HUES48 (cell line): Measurements from ENCODE around the gene TFAP2D.
A peak's percentile ranks its signal among the peaks of the same experiment; 100 is the strongest.

ENCODE experiments used
- H3K27ac ChIP-seq: one replicate; pipeline ENCODE4 v1.7.0; 2013; ENCODE audit warnings: low read depth, low read length, inconsistent platforms
- H3K27me3 ChIP-seq: 2 replicates; pipeline ENCODE4 v1.6.1; 2013; ENCODE audit warnings: mild to moderate bottlenecking, low read length; ENCODE audit not compliant: control insufficient read depth, insufficient read depth
- H3K36me3 ChIP-seq: 2 replicates; pipeline ENCODE4 v1.6.1; 2013; ENCODE audit warnings: low read length; ENCODE audit not compliant: control insufficient read depth, insufficient read depth
- H3K4me1 ChIP-seq: 2 replicates; pipeline ENCODE4 v1.6.1; 2013; ENCODE audit warnings: mild to moderate bottlenecking, low read length; ENCODE audit not compliant: control insufficient read depth, insufficient read depth
- H3K4me3 ChIP-seq: 2 replicates; pipeline ENCODE4 v1.5.1; 2013; ENCODE audit warnings: mild to moderate bottlenecking, low read depth, low read length
- H3K9ac ChIP-seq: 2 replicates; pipeline ENCODE4 v1.6.1; 2013; ENCODE audit warnings: mild to moderate bottlenecking, low read depth, low read length, moderate library complexity
- H3K9me3 ChIP-seq: 2 replicates; pipeline ENCODE4 v1.6.1; 2013; ENCODE audit warnings: low read length; ENCODE audit not compliant: control insufficient read depth, insufficient read depth

The TFAP2D gene

DNA sequence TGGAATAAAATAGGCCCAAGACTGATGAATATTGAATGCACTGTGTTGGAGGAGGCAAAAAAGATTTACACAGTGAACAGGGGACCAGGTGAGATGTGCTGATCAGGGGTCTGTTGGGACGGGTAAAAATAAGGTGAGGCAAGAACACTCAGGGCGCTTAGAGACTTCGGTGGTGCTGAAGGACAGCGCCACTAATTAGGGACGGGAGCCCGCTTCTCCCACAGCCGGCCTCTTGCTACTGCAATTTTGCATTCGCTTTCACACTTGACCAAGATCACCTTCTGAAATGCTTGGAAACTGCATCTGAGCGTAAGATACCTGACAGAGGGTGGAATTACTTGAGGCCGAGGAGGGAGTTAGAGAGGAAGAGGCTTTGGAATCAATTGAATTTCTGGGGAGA is 7.3 kb downstream of the TFAP2D start:
- no peaks in the 10 kb centered on the region for H3K36me3 ChIP-seq
- no peaks in the 10 kb centered on the region for H3K9me3 ChIP-seq
- H3K4me3 ChIP-seq = no peak overlapping the region
- no peak overlapping the region for H3K9ac ChIP-seq
- no peak overlapping the region for H3K27ac ChIP-seq
- peaks cover 100% of the 10 kb centered on the region for H3K27me3 ChIP-seq
- peaks cover 68% of the 10 kb centered on the region for H3K4me1 ChIP-seq

DNA sequence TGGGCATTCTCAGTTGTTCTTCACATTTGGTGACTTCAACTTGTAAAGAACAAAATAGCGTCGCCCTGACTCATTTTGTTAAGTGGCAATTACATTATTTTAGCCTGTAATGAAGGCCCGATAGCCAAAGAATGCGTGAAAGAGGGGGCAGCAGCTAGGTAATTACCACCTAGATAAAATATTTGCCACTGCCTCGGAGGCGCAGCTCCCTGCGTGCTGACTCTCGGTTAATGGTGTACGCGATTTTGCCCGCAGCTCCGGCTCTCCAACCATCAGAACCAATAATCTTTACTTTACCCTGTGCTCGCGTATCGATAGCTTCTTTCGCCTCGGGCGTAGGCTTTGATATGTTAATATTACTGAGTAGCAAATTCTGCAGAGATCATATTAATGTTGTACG is 8.7 kb downstream of the TFAP2D start:
- H3K36me3 ChIP-seq = no peaks in the 10 kb centered on the region
- H3K9me3 ChIP-seq = no peaks in the 10 kb centered on the region
- H3K27me3 ChIP-seq = peaks cover 100% of the 10 kb centered on the region
- H3K27ac ChIP-seq = no peak overlapping the region
- no peak overlapping the region for H3K9ac ChIP-seq
- H3K4me3 ChIP-seq = no peak overlapping the region
- peaks cover 55% of the 10 kb centered on the region for H3K4me1 ChIP-seq

DNA sequence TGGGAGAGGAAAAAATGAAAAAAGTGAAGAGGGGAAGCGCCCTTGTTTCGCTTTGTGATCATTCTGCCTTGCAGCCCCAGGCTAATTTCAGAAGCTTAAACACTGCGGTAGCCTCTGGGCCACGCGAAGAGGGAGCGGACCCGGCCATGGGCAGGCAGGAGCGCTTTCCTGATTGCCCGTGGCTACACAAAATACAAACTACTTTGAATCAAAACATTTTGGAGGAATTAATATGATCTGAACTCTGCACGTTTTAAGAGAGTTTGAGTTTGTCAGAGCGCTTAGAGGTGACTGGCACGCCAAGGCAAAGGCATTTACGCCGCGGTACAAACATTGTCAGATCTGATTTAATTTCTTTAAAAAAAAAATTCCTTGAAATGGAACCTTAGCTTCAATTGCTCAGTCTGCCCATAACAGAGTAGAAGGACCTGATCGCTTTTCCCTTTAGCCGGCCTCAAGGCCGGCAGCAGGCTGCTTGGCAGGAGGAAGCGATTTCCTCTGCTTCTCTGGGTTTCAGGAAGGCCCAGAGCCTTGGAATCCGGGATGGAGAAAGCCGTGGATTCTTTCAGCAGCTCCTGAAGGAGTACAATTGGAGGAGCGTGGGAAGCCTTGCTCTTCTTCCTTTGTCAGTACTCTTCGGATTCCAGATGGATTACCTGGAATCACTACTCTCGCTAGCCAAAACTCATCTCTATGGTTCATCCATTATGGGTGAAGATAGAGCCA is 9.7 kb downstream of the TFAP2D start:
- Histone ChIP-seq H3K36me3 (no peaks in the 10 kb centered on the region), H3K4me1 (peaks cover 45% of the 10 kb centered on the region), H3K27ac (no peak overlapping the region), H3K4me3 (no peak overlapping the region), H3K27me3 (peaks cover 100% of the 10 kb centered on the region), H3K9me3 (no peaks in the 10 kb centered on the region), H3K9ac (no peak overlapping the region)

DNA sequence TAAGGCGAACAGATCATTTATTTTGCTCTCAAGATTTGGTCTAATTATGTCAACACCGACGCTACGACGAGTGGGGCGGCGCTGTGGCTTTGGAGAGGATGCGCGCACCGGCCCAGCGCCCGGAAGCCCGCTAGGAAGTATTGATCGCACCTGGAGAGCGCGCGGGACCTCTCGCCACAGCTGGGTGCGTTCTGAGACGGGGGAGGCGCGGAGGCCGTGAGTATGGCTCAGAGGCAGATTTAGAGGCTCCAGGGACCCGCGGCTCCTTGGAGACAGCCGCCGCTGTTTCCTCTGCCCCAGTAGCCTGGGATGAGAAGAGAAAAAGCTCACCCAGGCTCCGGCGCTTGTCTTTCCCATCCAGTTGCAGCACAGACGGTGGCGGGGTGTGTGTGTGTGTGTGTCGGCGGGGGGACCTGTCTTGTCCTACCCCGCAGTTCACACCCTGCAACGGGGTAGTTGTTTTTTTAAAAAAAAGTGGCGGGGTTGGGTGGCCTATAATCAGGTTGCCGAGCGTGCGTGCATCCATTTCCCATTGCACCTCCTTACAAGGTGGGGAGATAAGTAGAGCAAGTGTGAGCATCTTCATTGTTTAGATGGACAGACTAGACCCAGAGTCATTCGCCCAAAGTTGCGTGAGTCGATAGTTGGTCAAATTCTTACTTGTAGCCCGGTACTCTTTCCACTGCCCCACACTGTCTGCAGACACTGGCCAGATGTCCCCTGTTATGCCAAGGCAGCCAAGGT is 11.2 kb downstream of the TFAP2D start:
- Histone ChIP-seq H3K4me1 (peaks cover 46% of the 10 kb centered on the region), H3K27me3 (peaks cover 98% of the 10 kb centered on the region), H3K27ac (no peak overlapping the region), H3K9ac (no peak overlapping the region), H3K4me3 (peak overlapping the region; percentile 28), H3K9me3 (no peaks in the 10 kb centered on the region), H3K36me3 (no peaks in the 10 kb centered on the region)

DNA sequence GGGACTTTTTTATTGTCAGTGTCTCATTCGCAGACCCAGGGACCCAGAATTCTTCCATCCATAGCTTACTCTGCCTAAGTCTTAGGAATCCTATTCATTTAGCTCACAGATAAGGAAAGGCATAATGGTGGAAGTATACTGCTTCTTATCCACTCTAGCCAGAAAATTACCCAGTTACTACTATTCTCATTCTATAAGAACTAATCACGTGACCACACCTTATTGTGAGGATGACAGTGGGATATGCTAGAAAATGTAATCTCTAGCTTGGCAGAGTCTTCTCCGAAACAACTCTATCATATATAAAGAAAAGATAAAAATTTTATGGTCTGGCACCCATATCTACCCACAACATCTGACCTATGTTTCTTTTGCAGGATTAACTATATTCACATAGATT is 21.2 kb downstream of the TFAP2D start:
- H3K27ac ChIP-seq = no peak overlapping the region
- H3K27me3 ChIP-seq = peaks cover 3% of the 10 kb centered on the region; the same call in 1 of the 2 replicates
- H3K9ac ChIP-seq = no peak overlapping the region
- H3K9me3 ChIP-seq = no peaks in the 10 kb centered on the region
- H3K4me3 ChIP-seq = no peak overlapping the region
- H3K4me1 ChIP-seq = peaks cover 7% of the 10 kb centered on the region
- no peaks in the 10 kb centered on the region for H3K36me3 ChIP-seq

DNA sequence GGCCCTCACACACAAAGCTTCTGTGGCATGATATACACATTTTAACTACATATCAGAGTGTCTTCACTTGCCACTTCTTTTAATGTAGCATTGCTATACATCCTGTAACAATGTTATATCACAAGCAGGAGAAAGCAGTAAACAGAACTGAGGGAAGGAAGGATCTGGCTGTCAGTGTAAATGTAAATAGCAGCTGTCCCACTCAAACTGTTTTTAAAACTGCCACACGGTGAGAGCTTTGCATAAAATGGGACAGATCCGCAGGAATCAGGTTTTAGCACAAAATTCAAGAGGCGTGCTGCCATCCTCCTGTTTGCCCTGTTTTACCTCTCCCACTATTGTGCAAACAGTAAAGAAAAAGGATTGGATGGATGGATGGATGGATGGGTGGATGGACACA is 28.8 kb downstream of the TFAP2D start:
- no peaks in the 10 kb centered on the region for H3K36me3 ChIP-seq
- H3K9me3 ChIP-seq = no peaks in the 10 kb centered on the region
- H3K27me3 ChIP-seq = no peaks in the 10 kb centered on the region
- H3K9ac ChIP-seq = no peak overlapping the region
- no peak overlapping the region for H3K4me3 ChIP-seq
- H3K4me1 ChIP-seq = peaks cover 4% of the 10 kb centered on the region; the same call in 1 of the 2 replicates
- H3K27ac ChIP-seq = no peak overlapping the region

DNA sequence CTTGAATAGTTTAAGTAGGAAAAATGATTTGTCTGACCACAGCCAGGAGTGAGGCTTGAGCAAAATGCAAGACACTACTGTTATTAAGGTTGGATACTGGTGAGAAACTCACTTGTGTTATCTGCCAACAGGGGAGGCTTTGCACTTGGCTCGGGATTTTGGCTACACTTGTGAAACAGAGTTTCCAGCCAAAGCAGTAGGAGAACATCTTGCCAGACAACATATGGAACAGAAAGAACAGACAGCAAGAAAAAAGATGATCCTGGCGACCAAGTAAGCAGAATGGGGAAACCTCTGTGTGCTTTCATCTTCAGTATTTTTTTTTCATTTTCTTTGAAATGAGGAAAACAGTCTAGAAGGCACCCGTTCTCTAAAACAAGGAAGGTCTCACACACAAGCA is 31.6 kb downstream of the TFAP2D start:
- Histone ChIP-seq H3K4me3 (no peak overlapping the region), H3K4me1 (peaks cover under 1% of the 10 kb centered on the region; the same call in 1 of the 2 replicates), H3K27ac (no peak overlapping the region), H3K27me3 (no peaks in the 10 kb centered on the region), H3K9me3 (no peaks in the 10 kb centered on the region), H3K9ac (no peak overlapping the region), H3K36me3 (no peaks in the 10 kb centered on the region)

DNA sequence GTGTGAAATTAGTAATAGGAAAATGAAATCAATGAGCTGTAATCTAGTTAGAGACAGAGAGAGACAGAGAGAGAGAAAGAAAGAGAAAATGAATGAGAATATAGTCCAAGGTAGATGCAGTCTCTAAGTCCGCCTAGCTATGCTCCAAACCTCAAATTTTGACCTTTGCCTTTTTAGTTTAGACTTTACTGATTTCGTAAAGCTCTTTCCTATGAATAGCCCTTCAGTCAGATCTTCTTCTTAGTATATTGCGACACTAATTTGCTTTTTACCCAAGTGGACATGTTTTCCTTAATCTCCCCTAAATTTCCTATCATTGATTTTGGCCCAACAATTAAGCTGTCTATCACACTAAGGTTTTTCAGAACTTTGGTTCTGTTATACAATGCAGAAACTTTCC is 49.5 kb downstream of the TFAP2D start:
- H3K27me3 ChIP-seq = no peaks in the 10 kb centered on the region
- H3K9ac ChIP-seq = no peak overlapping the region
- H3K9me3 ChIP-seq = no peaks in the 10 kb centered on the region
- no peaks in the 10 kb centered on the region for H3K36me3 ChIP-seq
- peaks cover 22% of the 10 kb centered on the region for H3K4me1 ChIP-seq
- no peak overlapping the region for H3K4me3 ChIP-seq
- no peak overlapping the region for H3K27ac ChIP-seq

DNA sequence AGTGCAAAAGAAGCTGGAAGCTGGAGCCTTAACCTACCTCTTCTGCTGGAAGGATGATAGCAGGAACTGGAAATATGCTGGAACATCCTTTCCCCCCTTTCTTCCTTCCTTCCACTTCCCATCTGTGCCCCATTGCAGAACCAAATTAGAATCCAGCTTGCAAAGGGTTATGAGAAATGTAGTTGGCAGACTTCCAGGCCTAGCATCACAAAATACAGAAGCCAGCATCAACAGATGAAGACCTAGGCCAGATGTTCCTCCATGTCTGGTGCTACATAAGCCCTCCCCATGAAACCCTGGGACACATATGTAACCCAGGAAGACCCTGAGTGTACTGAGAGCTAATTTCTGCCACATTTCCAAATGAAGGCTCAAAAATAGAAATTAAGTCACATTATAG is 65.4 kb downstream of the TFAP2D start:
- Histone ChIP-seq H3K4me1 (no peaks in the 10 kb centered on the region), H3K27ac (no peak overlapping the region), H3K9ac (no peak overlapping the region), H3K27me3 (no peaks in the 10 kb centered on the region), H3K36me3 (no peaks in the 10 kb centered on the region), H3K9me3 (no peaks in the 10 kb centered on the region), H3K4me3 (no peak overlapping the region)

DNA sequence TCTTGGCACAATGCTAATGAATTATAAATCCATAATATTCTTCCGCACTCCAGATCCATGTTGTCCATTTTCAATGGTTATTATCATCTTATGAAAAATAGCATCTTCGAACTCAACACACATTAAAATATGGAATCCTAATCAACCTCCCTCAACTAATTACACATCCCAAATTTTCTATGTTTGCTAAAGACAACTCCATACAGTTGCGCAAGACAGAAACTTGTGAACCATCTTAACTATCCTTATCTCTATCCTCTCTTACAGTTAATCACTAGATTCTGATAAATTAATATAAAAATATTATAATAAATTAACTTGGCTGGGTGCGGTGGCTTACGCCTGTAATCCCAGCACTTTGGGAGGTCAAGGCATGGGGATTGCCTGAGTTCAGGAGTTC is 67.1 kb downstream of the TFAP2D start:
- no peaks in the 10 kb centered on the region for H3K9me3 ChIP-seq
- no peaks in the 10 kb centered on the region for H3K4me1 ChIP-seq

DNA sequence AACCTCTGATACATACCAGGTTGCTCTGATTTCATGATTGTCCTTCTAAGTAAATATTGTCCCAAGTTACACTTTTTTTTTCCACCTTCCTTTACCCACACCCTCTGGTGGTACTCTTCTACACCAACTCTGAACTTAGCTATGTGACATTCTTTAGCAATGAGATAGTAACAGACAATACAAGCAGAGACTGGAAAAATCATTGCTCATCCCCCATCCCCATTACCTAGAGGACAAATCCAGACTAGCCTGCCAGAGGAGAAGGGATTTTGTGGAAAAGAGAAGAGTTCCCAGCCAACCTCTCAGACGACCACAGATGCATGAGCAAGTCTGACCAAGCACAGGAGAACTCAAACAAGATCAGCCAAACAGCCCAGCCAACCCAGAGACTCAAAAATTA is 72.6 kb downstream of the TFAP2D start:
- Histone ChIP-seq H3K9me3 (no peaks in the 10 kb centered on the region), H3K4me3 (no peak overlapping the region), H3K4me1 (no peaks in the 10 kb centered on the region), H3K27me3 (no peaks in the 10 kb centered on the region), H3K36me3 (no peaks in the 10 kb centered on the region), H3K27ac (no peak overlapping the region), H3K9ac (no peak overlapping the region)

More for the DNA sequence above, 67.1 kb downstream of the TFAP2D start:
- no peaks in the 10 kb centered on the region for H3K36me3 ChIP-seq
- H3K27me3 ChIP-seq = no peaks in the 10 kb centered on the region
- no peak overlapping the region for H3K9ac ChIP-seq
- H3K27ac ChIP-seq = no peak overlapping the region
- H3K4me3 ChIP-seq = no peak overlapping the region
